ENCODE results near the gene NAMPT.

The NAMPT gene

GRCh38 chr7:106278695-106279094, 6.1 kb downstream of the NAMPT start:
- no peak overlapping the region for H3K4me3 ChIP-seq (ENCODE audit: low read length in 2 of 2)
- no peak overlapping the region for H3K9ac ChIP-seq (ENCODE audit: low read depth in 1 of 2, low read length in 2 of 2)
- peaks cover 0 to 4% of the 10 kb centered on the region in 2 donors for H3K4me1 ChIP-seq (ENCODE audit: control insufficient read depth in 2 of 2, insufficient read depth in 2 of 2, low read length in 2 of 2)
- H3K27ac ChIP-seq (ENCODE audit: low read depth in 2 of 2, low read length in 2 of 2), result no peak overlapping the region
- H3K36me3 ChIP-seq (ENCODE audit: control insufficient read depth in 2 of 2, insufficient read depth in 2 of 2, low read length in 2 of 2), result peaks cover 3 to 19% of the 10 kb centered on the region in 2 donors
- no peaks in the 10 kb centered on the region for H3K27me3 ChIP-seq (ENCODE audit: control insufficient read depth in 2 of 2, insufficient read depth in 2 of 2, low read length in 2 of 2)
- no peaks in the 10 kb centered on the region for H3K9me3 ChIP-seq (ENCODE audit: control insufficient read depth in 2 of 2, low read length in 2 of 2)

GRCh38 chr7:106277976-106278375, 6.8 kb downstream of the NAMPT start:
- Histone ChIP-seq H3K4me1 (ENCODE audit: control insufficient read depth in 2 of 2, insufficient read depth in 2 of 2, low read length in 2 of 2) (peaks cover 0 to 2% of the 10 kb centered on the region in 2 donors), H3K9me3 (ENCODE audit: control insufficient read depth in 2 of 2, low read length in 2 of 2) (no peaks in the 10 kb centered on the region), H3K27me3 (ENCODE audit: control insufficient read depth in 2 of 2, insufficient read depth in 2 of 2, low read length in 2 of 2) (no peaks in the 10 kb centered on the region), H3K36me3 (ENCODE audit: control insufficient read depth in 2 of 2, insufficient read depth in 2 of 2, low read length in 2 of 2) (peaks cover 10 to 21% of the 10 kb centered on the region in 2 donors), H3K9ac (ENCODE audit: low read depth in 1 of 2, low read length in 2 of 2) (no peak overlapping the region), H3K27ac (ENCODE audit: low read depth in 2 of 2, low read length in 2 of 2) (no peak overlapping the region), H3K4me3 (ENCODE audit: low read length in 2 of 2) (no peak overlapping the region)

- Histone ChIP-seq H3K9me3 (ENCODE audit: control insufficient read depth in 2 of 2, low read length in 2 of 2) (no peaks in the 10 kb centered on the region), H3K36me3 (ENCODE audit: control insufficient read depth in 2 of 2, insufficient read depth in 2 of 2, low read length in 2 of 2) (peaks cover 20 to 30% of the 10 kb centered on the region in 2 donors), H3K4me3 (ENCODE audit: low read length in 2 of 2) (no peak overlapping the region), H3K4me1 (ENCODE audit: control insufficient read depth in 2 of 2, insufficient read depth in 2 of 2, low read length in 2 of 2) (peaks cover 0 to 2% of the 10 kb centered on the region in 2 donors), H3K27me3 (ENCODE audit: control insufficient read depth in 2 of 2, insufficient read depth in 2 of 2, low read length in 2 of 2) (no peaks in the 10 kb centered on the region), H3K27ac (ENCODE audit: low read depth in 2 of 2, low read length in 2 of 2) (no peak overlapping the region), H3K9ac (ENCODE audit: low read depth in 1 of 2, low read length in 2 of 2) (no peak overlapping the region)
Measured at GRCh38 chr7:106276513-106276912, 8.3 kb downstream of the NAMPT start.

- no peaks in the 10 kb centered on the region for H3K4me1 ChIP-seq (ENCODE audit: control insufficient read depth in 2 of 2, insufficient read depth in 2 of 2, low read length in 2 of 2)
- no peak overlapping the region for H3K9ac ChIP-seq (ENCODE audit: low read depth in 1 of 2, low read length in 2 of 2)
- H3K4me3 ChIP-seq (ENCODE audit: low read length in 2 of 2), result no peak overlapping the region
- H3K27ac ChIP-seq (ENCODE audit: low read depth in 2 of 2, low read length in 2 of 2), result no peak overlapping the region
- H3K36me3 ChIP-seq (ENCODE audit: control insufficient read depth in 2 of 2, insufficient read depth in 2 of 2, low read length in 2 of 2), result peaks cover 42 to 50% of the 10 kb centered on the region in 2 donors
- H3K9me3 ChIP-seq (ENCODE audit: control insufficient read depth in 2 of 2, low read length in 2 of 2), result no peaks in the 10 kb centered on the region
- no peaks in the 10 kb centered on the region for H3K27me3 ChIP-seq (ENCODE audit: control insufficient read depth in 2 of 2, insufficient read depth in 2 of 2, low read length in 2 of 2)
Measured at GRCh38 chr7:106273009-106273668, 11.6 kb downstream of the NAMPT start.

- no peak overlapping the region for H3K27ac ChIP-seq (ENCODE audit: low read depth in 2 of 2, low read length in 2 of 2)
- H3K27me3 ChIP-seq (ENCODE audit: control insufficient read depth in 2 of 2, insufficient read depth in 2 of 2, low read length in 2 of 2), result no peaks in the 10 kb centered on the region
- peaks cover 55 to 57% of the 10 kb centered on the region in 2 donors for H3K36me3 ChIP-seq (ENCODE audit: control insufficient read depth in 2 of 2, insufficient read depth in 2 of 2, low read length in 2 of 2)
- H3K9ac ChIP-seq (ENCODE audit: low read depth in 1 of 2, low read length in 2 of 2), result no peak overlapping the region
- no peak overlapping the region for H3K4me3 ChIP-seq (ENCODE audit: low read length in 2 of 2)
- H3K4me1 ChIP-seq (ENCODE audit: control insufficient read depth in 2 of 2, insufficient read depth in 2 of 2, low read length in 2 of 2), result no peaks in the 10 kb centered on the region
- no peaks in the 10 kb centered on the region for H3K9me3 ChIP-seq (ENCODE audit: control insufficient read depth in 2 of 2, low read length in 2 of 2)
Measured at GRCh38 chr7:106270122-106270977, 14.4 kb downstream of the NAMPT start.

- H3K4me1 ChIP-seq (ENCODE audit: control insufficient read depth in 2 of 2, insufficient read depth in 2 of 2, low read length in 2 of 2), result no peaks in the 10 kb centered on the region
- H3K4me3 ChIP-seq (ENCODE audit: low read length in 2 of 2), result no peak overlapping the region
- no peaks in the 10 kb centered on the region for H3K9me3 ChIP-seq (ENCODE audit: control insufficient read depth in 2 of 2, low read length in 2 of 2)
- no peak overlapping the region for H3K9ac ChIP-seq (ENCODE audit: low read depth in 1 of 2, low read length in 2 of 2)
- H3K27ac ChIP-seq (ENCODE audit: low read depth in 2 of 2, low read length in 2 of 2), result no peak overlapping the region
- H3K27me3 ChIP-seq (ENCODE audit: control insufficient read depth in 2 of 2, insufficient read depth in 2 of 2, low read length in 2 of 2), result no peaks in the 10 kb centered on the region
- peaks cover 55 to 62% of the 10 kb centered on the region in 2 donors for H3K36me3 ChIP-seq (ENCODE audit: control insufficient read depth in 2 of 2, insufficient read depth in 2 of 2, low read length in 2 of 2)
Measured at GRCh38 chr7:106269254-106269961, 15.4 kb downstream of the NAMPT start.

- no peak overlapping the region for H3K4me3 ChIP-seq (ENCODE audit: low read length in 2 of 2)
- no peaks in the 10 kb centered on the region for H3K9me3 ChIP-seq (ENCODE audit: control insufficient read depth in 2 of 2, low read length in 2 of 2)
- H3K36me3 ChIP-seq (ENCODE audit: control insufficient read depth in 2 of 2, insufficient read depth in 2 of 2, low read length in 2 of 2), result peaks cover 47 to 57% of the 10 kb centered on the region in 2 donors
- no peak overlapping the region for H3K27ac ChIP-seq (ENCODE audit: low read depth in 2 of 2, low read length in 2 of 2)
- H3K27me3 ChIP-seq (ENCODE audit: control insufficient read depth in 2 of 2, insufficient read depth in 2 of 2, low read length in 2 of 2), result no peaks in the 10 kb centered on the region
- no peaks in the 10 kb centered on the region for H3K4me1 ChIP-seq (ENCODE audit: control insufficient read depth in 2 of 2, insufficient read depth in 2 of 2, low read length in 2 of 2)
- no peak overlapping the region for H3K9ac ChIP-seq (ENCODE audit: low read depth in 1 of 2, low read length in 2 of 2)
Measured at GRCh38 chr7:106265133-106265532, 19.6 kb downstream of the NAMPT start.

GRCh38 chr7:106262221-106262881, 22.4 kb downstream of the NAMPT start:
- H3K36me3 ChIP-seq (ENCODE audit: control insufficient read depth in 2 of 2, insufficient read depth in 2 of 2, low read length in 2 of 2), result peaks cover 54 to 62% of the 10 kb centered on the region in 2 donors

GRCh38 chr7:106260136-106260561, 24.6 kb downstream of the NAMPT start:
- Histone ChIP-seq H3K36me3 (ENCODE audit: control insufficient read depth in 2 of 2, insufficient read depth in 2 of 2, low read length in 2 of 2) (peaks cover 42 to 47% of the 10 kb centered on the region in 2 donors), H3K9ac (ENCODE audit: low read depth in 1 of 2, low read length in 2 of 2) (no peak overlapping the region), H3K27me3 (ENCODE audit: control insufficient read depth in 2 of 2, insufficient read depth in 2 of 2, low read length in 2 of 2) (no peaks in the 10 kb centered on the region), H3K9me3 (ENCODE audit: control insufficient read depth in 2 of 2, low read length in 2 of 2) (no peaks in the 10 kb centered on the region), H3K4me3 (ENCODE audit: low read length in 2 of 2) (no peak overlapping the region), H3K4me1 (ENCODE audit: control insufficient read depth in 2 of 2, insufficient read depth in 2 of 2, low read length in 2 of 2) (no peaks in the 10 kb centered on the region), H3K27ac (ENCODE audit: low read depth in 2 of 2, low read length in 2 of 2) (no peak overlapping the region)

More at GRCh38 chr7:106262221-106262881, 22.4 kb downstream of the NAMPT start:
- Histone ChIP-seq H3K27me3 (ENCODE audit: control insufficient read depth in 2 of 2, insufficient read depth in 2 of 2, low read length in 2 of 2) (no peaks in the 10 kb centered on the region), H3K4me1 (ENCODE audit: control insufficient read depth in 2 of 2, insufficient read depth in 2 of 2, low read length in 2 of 2) (no peaks in the 10 kb centered on the region), H3K4me3 (ENCODE audit: low read length in 2 of 2) (no peak overlapping the region), H3K27ac (ENCODE audit: low read depth in 2 of 2, low read length in 2 of 2) (no peak overlapping the region), H3K9ac (ENCODE audit: low read depth in 1 of 2, low read length in 2 of 2) (no peak overlapping the region), H3K9me3 (ENCODE audit: control insufficient read depth in 2 of 2, low read length in 2 of 2) (no peaks in the 10 kb centered on the region)
